GM21360 (cell line): ENCODE measurements around the gene PRKAR2B.

Source experiments
- ATAC-seq: cut with Tn5 transposase; IDR thresholded peaks from one replicate; pipeline ENCODE4 v1.9.1; 2021; ENCODE audit warnings: mild to moderate bottlenecking, moderate library complexity; ENCODE audit not compliant: unreplicated experiment

The PRKAR2B gene

GRCh38 chr7:107044347-107045194 is at the start of gene PRKAR2B:
Gene PRKAR2B, plus strand, starts transcription at chr7:107044705. Its CDS starts 203 bp downstream, at chr7:107044908.
- ATAC-seq: peak; percentile 86

- no peak for ATAC-seq
These were observed 49.7 kb upstream of the PRKAR2B start for GRCh38 chr7:106994833-106995232.

- ATAC-seq: no peak
These were observed 46.8 kb upstream of the PRKAR2B start for GRCh38 chr7:106997487-106998271.

- ATAC-seq: no peak
These were observed 45.5 kb upstream of the PRKAR2B start for GRCh38 chr7:106999023-106999422.

- no peak for ATAC-seq
These were observed 43.0 kb upstream of the PRKAR2B start for GRCh38 chr7:107001490-107001889.

- no peak for ATAC-seq
These were observed 42.4 kb upstream of the PRKAR2B start for GRCh38 chr7:107002126-107002525.

- no peak for ATAC-seq
These were observed 41.9 kb upstream of the PRKAR2B start for GRCh38 chr7:107002529-107002998.

- no peak for ATAC-seq
These were observed 37.3 kb upstream of the PRKAR2B start for GRCh38 chr7:107007007-107007891.

- no peak for ATAC-seq
These were observed 36.6 kb upstream of the PRKAR2B start for GRCh38 chr7:107007892-107008287.

GRCh38 chr7:107009846-107010203 is 34.7 kb upstream of the PRKAR2B start:
- no peak for ATAC-seq

GRCh38 chr7:107012691-107013090 is 31.8 kb upstream of the PRKAR2B start:
- ATAC-seq: no peak

- ATAC-seq: no peak
These were observed 30.0 kb upstream of the PRKAR2B start for GRCh38 chr7:107014387-107015023.

- ATAC-seq: no peak
These were observed 28.2 kb upstream of the PRKAR2B start for GRCh38 chr7:107016312-107016711.

GRCh38 chr7:107017965-107018719 is 26.4 kb upstream of the PRKAR2B start:
- no peak for ATAC-seq

GRCh38 chr7:107020400-107020799 is 24.1 kb upstream of the PRKAR2B start:
- no peak for ATAC-seq

GRCh38 chr7:107021600-107021999 is 22.9 kb upstream of the PRKAR2B start:
- no peak for ATAC-seq

- no peak for ATAC-seq
These were observed 20.9 kb upstream of the PRKAR2B start for GRCh38 chr7:107023522-107024151.

- ATAC-seq: no peak
These were observed 19.6 kb upstream of the PRKAR2B start for GRCh38 chr7:107024906-107025305.

GRCh38 chr7:107025449-107026103 is 18.9 kb upstream of the PRKAR2B start:
- ATAC-seq: no peak
